H1 (cell line): ENCODE results near the gene SERPINE2. TPM values are rescaled to one million over a fixed set of nuclear protein-coding genes. Genes with fewer than 3 reads are reported as not detected.

Experiments used
- CTCF ChIA-PET: fragments of 300-600 bp; sonication (Branson Sonifier 250); formaldehyde crosslinking; loops from one replicate; lab custom pipeline; 2021; ENCODE audit not compliant: partially characterized antibody; lab: Charles Lee
- POLR2A ChIA-PET: fragments of 300-600 bp; sonication (Branson Sonifier 250); formaldehyde crosslinking; loops from one replicate; lab custom pipeline; 2021; ENCODE audit warnings: inconsistent platforms; ENCODE audit not compliant: partially characterized antibody; lab: Charles Lee
- DNase-seq, 2 experiments: peaks; one replicate each; pipeline versions ENCODE4 v3.0.0 to v3.0.0-alpha.2; 2010 to 2022; ENCODE audit warnings: low spot score in 2 of 2, low read depth in 1 of 2, mixed read lengths in 1 of 2
- FAIRE-seq: peaks from 2 replicates; lab custom pipeline; 2011; peaks lifted over from hg19 to GRCh38; lab: Jason Lieb, UNC
- H2AFZ ChIP-seq: 2 replicates; pipeline ENCODE4 v1.8.1; 2012; ENCODE audit warnings: low read length, inconsistent platforms
- H2AK5ac ChIP-seq: 2 replicates; pipeline ENCODE4 v1.6.1; 2013; ENCODE audit warnings: low read depth, low read length
- H2BK120ac ChIP-seq: replicated peaks from 2 replicates; pipeline ENCODE3; 2013; ENCODE audit warnings: low read depth, low read length, inconsistent platforms
- H2BK12ac ChIP-seq: 2 replicates; pipeline ENCODE4 v1.6.1; 2013; ENCODE audit warnings: low read depth, low read length
- H2BK15ac ChIP-seq: 2 replicates; pipeline ENCODE4 v1.6.1; 2013; ENCODE audit warnings: low read length
- H2BK20ac ChIP-seq: 2 replicates; pipeline ENCODE4 v1.6.1; 2013; ENCODE audit warnings: low read length
- H2BK5ac ChIP-seq: 2 replicates; pipeline ENCODE4 v1.6.1; 2013; ENCODE audit warnings: low read depth, low read length
- H3K14ac ChIP-seq: 2 replicates; pipeline ENCODE4 v1.6.1; 2013; ENCODE audit warnings: inconsistent platforms; ENCODE audit not compliant: insufficient read length
- H3K18ac ChIP-seq: 2 replicates; pipeline ENCODE4 v1.6.1; 2013; ENCODE audit warnings: low read length; ENCODE audit errors: extremely low read depth
- H3K23ac ChIP-seq: 2 replicates; pipeline ENCODE4 v1.6.1; 2013; ENCODE audit warnings: inconsistent platforms; ENCODE audit not compliant: insufficient read length
- H3K23me2 ChIP-seq: 2 replicates; pipeline ENCODE4 v1.6.1; 2013; ENCODE audit warnings: low read depth, low read length
- H3K27ac ChIP-seq: 2 replicates; pipeline ENCODE4 v1.6.1; 2011; ENCODE audit warnings: low read depth, low read length, inconsistent platforms
- H3K27me3 ChIP-seq, 4 experiments: replicated peaks in 1 of 4; 1 replicate in 1 of 4; 2 replicates in 3 of 4; pipeline versions ENCODE4 v1.6.1 to v1.8.1; 2011 to 2013; ENCODE audit warnings: low read length in 3 of 4, mild to moderate bottlenecking in 3 of 4, inconsistent platforms in 2 of 4, mixed read lengths in 2 of 4, moderate library complexity in 1 of 4; ENCODE audit not compliant: control insufficient read depth in 3 of 4, insufficient read depth in 3 of 4; ENCODE audit errors: extremely low read depth in 1 of 4
- H3K36me3 ChIP-seq, 4 experiments: 2 replicates each; pipeline versions ENCODE4 v1.6.1 to v1.8.1; 2011 to 2013; ENCODE audit warnings: mild to moderate bottlenecking in 4 of 4, low read length in 3 of 4, moderate library complexity in 2 of 4, control low read depth in 1 of 4, inconsistent platforms in 1 of 4; ENCODE audit not compliant: insufficient read depth in 4 of 4, control insufficient read depth in 2 of 4
- H3K4ac ChIP-seq: replicated peaks from 2 replicates; pipeline ENCODE3; 2013; ENCODE audit warnings: low read length, low read depth, mixed read lengths, inconsistent platforms; ENCODE audit not compliant: insufficient read length
- H3K4me1 ChIP-seq, 4 experiments: replicated peaks in 1 of 4; 1 replicate in 1 of 4; 2 replicates in 3 of 4; pipeline versions ENCODE4 v1.6.1 to v1.8.1; 2011 to 2013; ENCODE audit warnings: low read length in 3 of 4, inconsistent platforms in 2 of 4, mixed read lengths in 1 of 4; ENCODE audit not compliant: insufficient read depth in 4 of 4, control insufficient read depth in 3 of 4
- H3K4me2 ChIP-seq, 2 experiments: 2 replicates each; pipeline versions ENCODE4 v1.6.1 to v1.8.1; 2011 to 2013; ENCODE audit warnings: low read depth in 2 of 2, low read length in 2 of 2, control low read depth in 1 of 2, inconsistent platforms in 1 of 2, mild to moderate bottlenecking in 1 of 2; ENCODE audit not compliant: insufficient read depth in 1 of 2
- H3K4me3 ChIP-seq, 4 experiments: fragments of 200-600, 300-600 bp in 1 of 4; sonication (generic), shearing (Covaris generic), sonication (Bioruptor Twin) in 1 of 4; 2 replicates each; pipeline versions ENCODE4 v1.5.1 to v1.8.1; 2011 to 2016; ENCODE audit warnings: low read length in 4 of 4, low read depth in 3 of 4, control low read depth in 2 of 4, inconsistent platforms in 2 of 4, mild to moderate bottlenecking in 2 of 4, mixed read lengths in 1 of 4, moderate library complexity in 1 of 4; ENCODE audit not compliant: insufficient read depth in 2 of 4; ENCODE audit errors: extremely low read depth in 1 of 4
- H3K56ac ChIP-seq: replicated peaks from 2 replicates; pipeline ENCODE3; 2013; ENCODE audit warnings: low read depth, mild to moderate bottlenecking, mixed read lengths, low read length, inconsistent platforms; ENCODE audit not compliant: insufficient read length
- H3K79me1 ChIP-seq: 2 replicates; pipeline ENCODE4 v1.6.1; 2013; ENCODE audit warnings: low read depth, low read length, control low read depth
- H3K79me2 ChIP-seq, 2 experiments: 2 replicates each; pipeline versions ENCODE4 v1.6.1 to v1.8.1; 2012 to 2013; ENCODE audit warnings: low read length in 2 of 2, mild to moderate bottlenecking in 2 of 2, inconsistent platforms in 1 of 2; ENCODE audit not compliant: insufficient read depth in 2 of 2, control insufficient read depth in 1 of 2
- H3K9ac ChIP-seq, 4 experiments: replicated peaks in 1 of 4; 1 replicate in 1 of 4; 2 replicates in 3 of 4; pipeline versions ENCODE4 v1.6.1 to v1.8.1; 2011 to 2013; ENCODE audit warnings: low read depth in 3 of 4, low read length in 3 of 4, control low read depth in 2 of 4, mild to moderate bottlenecking in 2 of 4, moderate library complexity in 2 of 4, inconsistent platforms in 1 of 4; ENCODE audit errors: extremely low read depth in 1 of 4
- H3K9me3 ChIP-seq, 2 experiments: 2 replicates each; pipeline versions ENCODE4 v1.6.1 to v1.8.1; 2012 to 2013; ENCODE audit warnings: mild to moderate bottlenecking in 2 of 2, moderate library complexity in 2 of 2, control low read depth in 1 of 2, inconsistent platforms in 1 of 2, low read depth in 1 of 2, low read length in 1 of 2, mixed read lengths in 1 of 2; ENCODE audit not compliant: insufficient read depth in 2 of 2
- H4K20me1 ChIP-seq, 2 experiments: replicated peaks in 1 of 2; 2 replicates each; pipeline versions ENCODE3 to v1.8.1; 2011 to 2013; ENCODE audit warnings: inconsistent platforms in 2 of 2, low read length in 2 of 2, mild to moderate bottlenecking in 1 of 2; ENCODE audit not compliant: insufficient read depth in 2 of 2, control insufficient read depth in 1 of 2
- H4K5ac ChIP-seq: 2 replicates; pipeline ENCODE4 v1.6.1; 2013; ENCODE audit warnings: low read length, low read depth, mixed read lengths, inconsistent platforms; ENCODE audit not compliant: insufficient read length
- H4K8ac ChIP-seq: 2 replicates; pipeline ENCODE4 v1.8.0; 2013; ENCODE audit warnings: mild to moderate bottlenecking, moderate library complexity, low read length, inconsistent platforms; ENCODE audit not compliant: insufficient read depth; ENCODE audit errors: extremely low read depth
- H4K91ac ChIP-seq: replicated peaks from 2 replicates; pipeline ENCODE3; 2013; ENCODE audit warnings: low read length, mixed read lengths, inconsistent platforms; ENCODE audit not compliant: insufficient read length
- BCL11A ChIP-seq, 2 experiments: IDR thresholded peaks; one replicate each; pipeline ENCODE4 v1.6.1; 2011; ENCODE audit warnings: low read depth in 2 of 2, low read length in 2 of 2, mild to moderate bottlenecking in 2 of 2
- CBX8 ChIP-seq: fragments of 300-800, 300-1000 bp; sonication (generic); IDR thresholded peaks from 2 replicates; pipeline ENCODE4 v1.7.1; 2016; ENCODE audit warnings: low read depth, low read length, borderline replicate concordance
- E2F6 ChIP-seq: IDR thresholded peaks from 2 replicates; pipeline ENCODE4 v1.6.1; 2012; ENCODE audit warnings: inconsistent platforms
- NANOG ChIP-seq: IDR thresholded peaks from 2 replicates; pipeline ENCODE4 v1.6.1; 2011; ENCODE audit warnings: low read length, low read depth, mild to moderate bottlenecking, inconsistent platforms; ENCODE audit not compliant: insufficient read depth, poor library complexity, severe bottlenecking
- PHF8 ChIP-seq: fragments of 200-600 bp; sonication (generic); conservative IDR thresholded peaks from 2 replicates; pipeline ENCODE4 v1.7.1; 2012; ENCODE audit warnings: low read depth, mild to moderate bottlenecking, inconsistent platforms, low read length, moderate library complexity
- POU5F1 ChIP-seq: IDR thresholded peaks from 2 replicates; pipeline ENCODE4 v1.6.1; 2011; ENCODE audit warnings: low read depth, mild to moderate bottlenecking, low read length, moderate library complexity
- RFX5 ChIP-seq: IDR thresholded peaks from 2 replicates; pipeline ENCODE4 v1.6.1; 2011; ENCODE audit warnings: low read depth, low read length, improper control_type of control experiment, borderline replicate concordance
- RNF2 ChIP-seq: fragments of 200-900, 300-1000 bp; sonication (generic); IDR thresholded peaks from 2 replicates; pipeline ENCODE4 v1.7.1; 2016; ENCODE audit warnings: borderline replicate concordance, low read depth, mild to moderate bottlenecking, antibody characterized with exemption, low read length; ENCODE audit not compliant: poor library complexity, severe bottlenecking; ENCODE audit errors: missing control alignments
- RXRA ChIP-seq: IDR thresholded peaks from 2 replicates; pipeline ENCODE4 v1.6.1; 2011; ENCODE audit warnings: low read depth, mild to moderate bottlenecking, low read length, moderate library complexity; ENCODE audit not compliant: insufficient read depth
- SAP30 ChIP-seq: fragments of 300-600 bp; sonication (generic); IDR thresholded peaks from 2 replicates; pipeline ENCODE4 v1.7.1; 2012; ENCODE audit warnings: low read length, moderate library complexity, mild to moderate bottlenecking, inconsistent platforms; ENCODE audit not compliant: insufficient read depth, insufficient replicate concordance
- TEAD4 ChIP-seq: IDR thresholded peaks from 2 replicates; pipeline ENCODE4 v1.6.1; 2012; ENCODE audit warnings: low read depth, low read length, inconsistent platforms, mixed read lengths
- WGBS, 2 experiments: shearing (Covaris generic) in 1 of 2; methylation state at CpG; one replicate each; pipeline versions ENCODE4 v1.1.6 to v1.1.7; 2013 to 2015; ENCODE audit warnings: low lambda C conversion rate in 2 of 2, mixed read lengths in 2 of 2, inconsistent platforms in 1 of 2, low coverage in 1 of 2, missing lambda C conversion rate in 1 of 2; ENCODE audit not compliant: insufficient replicate concordance in 2 of 2, insufficient coverage in 1 of 2, insufficient read length in 1 of 2; ENCODE audit errors: extremely low coverage in 1 of 2, missing lambda C conversion rate in 1 of 2; 5-methylcytosine and 5-hydroxymethylcytosine counted together
- polyA plus RNA-seq, 7 experiments: library from polyadenylated mRNA; depleted of rRNA in 3 of 7; stranded (reverse) in 5 of 7; unstranded in 2 of 7; fragments of >200 nt in 5 of 7; fragments of 200-250 nt in 2 of 7; gene quantifications; 1 replicate in 5 of 7; 2 replicates in 1 of 7; 4 replicates in 1 of 7; pipeline versions ENCODE4 v1.2.1 to v1.2.3, GENCODE V29; 2011 to 2013; ENCODE audit warnings: missing spikeins in 2 of 7, mixed read lengths in 2 of 7
- total RNA-seq: library from RNA; stranded (reverse); fragmentation: NEBNext Ultra II Directional; extraction: Animal tissue kit (Norgen Biotek cat#: 25700); gene quantifications from 2 replicates; pipeline ENCODE4 v1.2.1, GENCODE V29; 2021

Gene SERPINE2
- total and polyA plus RNA-seq, 2 of the 8 experiments (the other 6 are each of a cell fraction or from before 2014, with no cell fraction given): 26.2 to 76.0 TPM

- H3K79me1 ChIP-seq: no peaks in the 10 kb centered on the region; the same call in 1 of the 2 replicates
- peaks cover 2% of the 10 kb centered on the region; the same call in 1 of the 2 replicates for H3K23me2 ChIP-seq
- H3K4me1 ChIP-seq: no peaks in the 10 kb centered on the region
- H4K91ac ChIP-seq: no peak overlapping the region
- H3K9ac ChIP-seq: no peak overlapping the region
- H2BK20ac ChIP-seq: no peak overlapping the region
- H3K18ac ChIP-seq: no peak overlapping the region
- H3K14ac ChIP-seq: no peak overlapping the region
- H4K8ac ChIP-seq: no peak overlapping the region
- H3K4me3 ChIP-seq: no peak overlapping the region
- H3K9me3 ChIP-seq: no peaks in the 10 kb centered on the region
- H3K27me3 ChIP-seq: no peaks in the 10 kb centered on the region
- ChIA-PET POLR2A (no interaction called here), CTCF (interaction anchor here (0.9 to 3.5 kb wide), 3 partner anchors 14 to 84 kb away, joined by 4 to 13 read pairs (median 12); no protein-coding TSS in a partner anchor)
- no peak overlapping the region for H3K4me2 ChIP-seq
- H2AFZ ChIP-seq: no peak overlapping the region
- no peak overlapping the region for H2AK5ac ChIP-seq
- no peak overlapping the region for H2BK12ac ChIP-seq
- H3K27ac ChIP-seq: no peak overlapping the region
- H2BK5ac ChIP-seq: no peak overlapping the region
- no peak for DNase-seq
- H3K4ac ChIP-seq: no peak overlapping the region
- H4K20me1 ChIP-seq: no peaks in the 10 kb centered on the region
- no peak for FAIRE-seq
- H2BK15ac ChIP-seq: no peak overlapping the region
- H2BK120ac ChIP-seq: no peak overlapping the region
- no peaks in the 10 kb centered on the region for H3K79me2 ChIP-seq
- H3K23ac ChIP-seq: no peak overlapping the region
- WGBS, 2 experiments: 90% methylated on average over 5 of the region's 5 CpGs; no CpG with 5 or more reads in 1 of the 2 experiments
- H3K36me3 ChIP-seq: no peaks in the 10 kb centered on the region
- no peak overlapping the region for H3K56ac ChIP-seq
- no peak overlapping the region for H4K5ac ChIP-seq
- TF ChIP-seq SAP30: no peak
- no peak for TF ChIP-seq CBX8
- TF ChIP-seq TEAD4: no peak
- no peak for TF ChIP-seq BCL11A (IDR thresholded peaks at IDR 0.05; ENCODE audit: low read depth in 2 of 2, low read length in 2 of 2)
- no peak for TF ChIP-seq E2F6
- no peak for TF ChIP-seq RFX5
- TF ChIP-seq RNF2: no peak
- no peak for TF ChIP-seq RXRA
- TF ChIP-seq PHF8: no peak
- no peak for TF ChIP-seq POU5F1
- TF ChIP-seq NANOG: no peak
Observed at GRCh38 chr2:224077773-224078507, 38.9 kb upstream of the SERPINE2 start.
